ENCODE results near the gene GLRA1. TPM values are rescaled to one million over a fixed set of nuclear protein-coding genes. Genes with fewer than 3 reads are reported as not detected.
A peak's percentile ranks its signal among the peaks of the same experiment; 100 is the strongest.

The GLRA1 gene
- total RNA-seq, 1 donor from 2014 or later = not detected

GRCh38 chr5:151779531-151780125 lies 145.0 kb downstream of the GLRA1 start:
- no peak overlapping the region for H3K27ac Mint-ChIP-seq (ENCODE audit: unreplicated experiment)
- H3K4me3 Mint-ChIP-seq (ENCODE audit: unreplicated experiment) = no peak overlapping the region
- no peaks in the 10 kb centered on the region for H3K27me3 Mint-ChIP-seq (ENCODE audit: unreplicated experiment)
- TF ChIP-seq CTCF (IDR thresholded peaks at IDR 0.05; ENCODE audit: unreplicated experiment) = no peak
- peaks cover 7% of the 10 kb centered on the region for H3K36me3 Mint-ChIP-seq (ENCODE audit: low read depth, unreplicated experiment)
- no peaks in the 10 kb centered on the region for H3K9me3 Mint-ChIP-seq (ENCODE audit: unreplicated experiment)
- peaks cover 32% of the 10 kb centered on the region for H3K4me1 Mint-ChIP-seq (ENCODE audit: unreplicated experiment)
- DNase-seq (ENCODE audit: low spot score) = no peak

GRCh38 chr5:151775025-151775606 lies 149.5 kb downstream of the GLRA1 start:
- H3K27ac Mint-ChIP-seq (ENCODE audit: unreplicated experiment) = no peak overlapping the region
- H3K4me1 Mint-ChIP-seq (ENCODE audit: unreplicated experiment) = peaks cover 41% of the 10 kb centered on the region
- DNase-seq (ENCODE audit: low spot score) = no peak
- peaks cover 14% of the 10 kb centered on the region for H3K36me3 Mint-ChIP-seq (ENCODE audit: low read depth, unreplicated experiment)
- TF ChIP-seq CTCF (IDR thresholded peaks at IDR 0.05; ENCODE audit: unreplicated experiment) = no peak
- no peaks in the 10 kb centered on the region for H3K9me3 Mint-ChIP-seq (ENCODE audit: unreplicated experiment)
- H3K27me3 Mint-ChIP-seq (ENCODE audit: unreplicated experiment) = peaks cover 9% of the 10 kb centered on the region
- no peak overlapping the region for H3K4me3 Mint-ChIP-seq (ENCODE audit: unreplicated experiment)

- peaks cover 14% of the 10 kb centered on the region for H3K36me3 Mint-ChIP-seq (ENCODE audit: low read depth, unreplicated experiment)
- H3K4me3 Mint-ChIP-seq (ENCODE audit: unreplicated experiment) = peak overlapping the region; percentile 75
- H3K4me1 Mint-ChIP-seq (ENCODE audit: unreplicated experiment) = peaks cover 35% of the 10 kb centered on the region
- H3K27me3 Mint-ChIP-seq (ENCODE audit: unreplicated experiment) = peaks cover 9% of the 10 kb centered on the region
- no peak for DNase-seq (ENCODE audit: low spot score)
- no peaks in the 10 kb centered on the region for H3K9me3 Mint-ChIP-seq (ENCODE audit: unreplicated experiment)
- TF ChIP-seq CTCF (IDR thresholded peaks at IDR 0.05; ENCODE audit: unreplicated experiment) = no peak
- no peak overlapping the region for H3K27ac Mint-ChIP-seq (ENCODE audit: unreplicated experiment)
Observed at GRCh38 chr5:151773951-151774350, 150.7 kb downstream of the GLRA1 start.

- no peaks in the 10 kb centered on the region for H3K9me3 Mint-ChIP-seq (ENCODE audit: unreplicated experiment)
- peak overlapping the region; percentile 93 for H3K4me3 Mint-ChIP-seq (ENCODE audit: unreplicated experiment)
- peak overlapping the region; percentile 72 for H3K27ac Mint-ChIP-seq (ENCODE audit: unreplicated experiment)
- peaks cover 34% of the 10 kb centered on the region for H3K4me1 Mint-ChIP-seq (ENCODE audit: unreplicated experiment)
- peaks cover 13% of the 10 kb centered on the region for H3K36me3 Mint-ChIP-seq (ENCODE audit: low read depth, unreplicated experiment)
- TF ChIP-seq CTCF (IDR thresholded peaks at IDR 0.05; ENCODE audit: unreplicated experiment) = no peak
- DNase-seq (ENCODE audit: low spot score) = peak; percentile 12
- peaks cover 9% of the 10 kb centered on the region for H3K27me3 Mint-ChIP-seq (ENCODE audit: unreplicated experiment)
Observed at GRCh38 chr5:151772846-151773561, 151.6 kb downstream of the GLRA1 start.

Other genes starting within 250 kb of the GLRA1 start
- gene SPARC, start 237.9 kb downstream of the GLRA1 start, total RNA-seq (ENCODE audit: unreplicated experiment) = 1,214 TPM
- 106 TPM for gene ATOX1, start 166.2 kb downstream of the GLRA1 start, total RNA-seq (ENCODE audit: unreplicated experiment)
- gene G3BP1, start 152.9 kb downstream of the GLRA1 start, total RNA-seq (ENCODE audit: unreplicated experiment) = 213 TPM

Measured in endothelial cell (in vitro differentiated cells).